IPS-18a (cell line): Measurements from ENCODE around the gene FLG.

ENCODE experiments used
- H3K27ac ChIP-seq: one replicate; pipeline ENCODE4 v1.5.1; 2013; ENCODE audit warnings: low read length
- H3K27me3 ChIP-seq: one replicate; pipeline ENCODE4 v1.6.1; 2013; ENCODE audit warnings: mild to moderate bottlenecking, low read length; ENCODE audit not compliant: control insufficient read depth, insufficient read depth
- H3K36me3 ChIP-seq: one replicate; pipeline ENCODE4 v1.6.1; 2013; ENCODE audit warnings: low read depth, low read length; ENCODE audit not compliant: control insufficient read depth
- H3K4me1 ChIP-seq: one replicate; pipeline ENCODE4 v1.6.1; 2013; ENCODE audit warnings: low read depth, low read length; ENCODE audit not compliant: control insufficient read depth
- H3K4me3 ChIP-seq: one replicate; pipeline ENCODE4 v1.5.1; 2013; ENCODE audit warnings: low read length
- H3K9ac ChIP-seq: one replicate; pipeline ENCODE4 v1.6.1; 2013; ENCODE audit warnings: mild to moderate bottlenecking, low read length, moderate library complexity
- H3K9me3 ChIP-seq: one replicate; pipeline ENCODE4 v1.6.1; 2013; ENCODE audit warnings: low read depth, low read length; ENCODE audit not compliant: control insufficient read depth

FLG gene

GRCh38 chr1:152325111-152325510 lies at the start of gene FLG:
Gene FLG, minus strand, starts transcription at chr1:152325239. Its CDS starts 9,783 bp downstream, at chr1:152315456.
- Histone ChIP-seq H3K27me3 (no peaks in the 10 kb centered on the region), H3K9me3 (peaks cover 63% of the 10 kb centered on the region), H3K9ac (no peak within 1 kb of the TSS), H3K4me1 (no peaks in the 10 kb centered on the region), H3K36me3 (no peaks in the 10 kb centered on the region), H3K4me3 (no peak within 1 kb of the TSS), H3K27ac (no peak within 1 kb of the TSS)

DNA sequence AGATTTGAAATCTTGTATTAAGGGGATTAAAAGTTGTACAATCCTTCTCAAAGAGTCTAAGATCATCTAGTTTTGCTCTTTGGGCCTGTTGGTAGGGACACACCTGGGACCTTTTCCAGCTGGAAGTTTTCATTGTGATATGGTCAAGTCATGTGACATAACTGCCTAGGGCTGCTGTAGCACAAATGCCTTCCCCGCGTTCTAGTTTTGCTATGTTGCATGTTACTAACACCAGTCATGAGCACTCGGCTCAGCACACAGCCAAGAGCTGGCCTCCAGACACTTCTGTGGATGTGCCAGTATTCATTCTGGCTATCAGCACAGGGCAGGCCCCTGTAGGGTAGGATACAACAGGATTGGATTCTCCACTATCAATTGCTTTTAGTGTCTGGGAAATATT lies 49.4 kb upstream of the FLG start:
- no peaks in the 10 kb centered on the region for H3K27me3 ChIP-seq
- peaks cover 77% of the 10 kb centered on the region for H3K9me3 ChIP-seq
- H3K9ac ChIP-seq = no peak overlapping the region
- H3K4me1 ChIP-seq = no peaks in the 10 kb centered on the region
- no peak overlapping the region for H3K27ac ChIP-seq
- H3K36me3 ChIP-seq = no peaks in the 10 kb centered on the region
- H3K4me3 ChIP-seq = no peak overlapping the region

GRCh38 chr1:152372672-152373071 lies 47.6 kb upstream of the FLG start:
- Histone ChIP-seq H3K4me3 (no peak overlapping the region), H3K4me1 (no peaks in the 10 kb centered on the region), H3K9me3 (peaks cover 82% of the 10 kb centered on the region), H3K27ac (no peak overlapping the region), H3K9ac (no peak overlapping the region), H3K36me3 (no peaks in the 10 kb centered on the region), H3K27me3 (no peaks in the 10 kb centered on the region)

DNA sequence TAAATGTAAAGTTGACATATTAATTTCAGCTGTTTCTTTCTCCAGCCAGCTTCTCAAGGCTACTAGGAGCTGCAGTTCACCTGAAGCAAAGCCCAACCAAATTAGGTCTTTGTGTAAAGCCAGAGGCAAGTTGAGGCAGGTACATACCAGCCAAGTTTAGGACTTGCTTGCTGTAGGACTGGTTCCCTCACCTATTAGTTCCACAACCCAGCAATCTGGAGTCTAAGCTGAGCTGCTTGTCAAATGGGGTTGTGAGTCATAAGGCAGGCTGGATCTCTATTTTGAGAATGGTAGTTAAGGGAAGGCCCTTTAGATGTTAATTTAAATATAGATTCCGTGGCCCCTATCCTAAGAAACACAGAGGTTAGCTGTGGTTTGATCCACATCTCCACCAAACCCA lies 42.4 kb upstream of the FLG start:
- Histone ChIP-seq H3K9ac (no peak overlapping the region), H3K4me3 (no peak overlapping the region), H3K4me1 (no peaks in the 10 kb centered on the region), H3K27ac (no peak overlapping the region), H3K9me3 (peaks cover 83% of the 10 kb centered on the region), H3K36me3 (no peaks in the 10 kb centered on the region), H3K27me3 (no peaks in the 10 kb centered on the region)

GRCh38 chr1:152359906-152360305 lies 34.9 kb upstream of the FLG start, which contains the start of gene FLG2:
Gene FLG2, minus strand, starts transcription at chr1:152360006. Its CDS starts 1,122 bp downstream, at chr1:152358884.
- Histone ChIP-seq H3K9me3 (peaks cover 79% of the 10 kb centered on the region), H3K27me3 (no peaks in the 10 kb centered on the region), H3K4me3 (no peak within 1 kb of the TSS), H3K27ac (no peak within 1 kb of the TSS), H3K4me1 (no peaks in the 10 kb centered on the region), H3K36me3 (no peaks in the 10 kb centered on the region), H3K9ac (no peak within 1 kb of the TSS)

DNA sequence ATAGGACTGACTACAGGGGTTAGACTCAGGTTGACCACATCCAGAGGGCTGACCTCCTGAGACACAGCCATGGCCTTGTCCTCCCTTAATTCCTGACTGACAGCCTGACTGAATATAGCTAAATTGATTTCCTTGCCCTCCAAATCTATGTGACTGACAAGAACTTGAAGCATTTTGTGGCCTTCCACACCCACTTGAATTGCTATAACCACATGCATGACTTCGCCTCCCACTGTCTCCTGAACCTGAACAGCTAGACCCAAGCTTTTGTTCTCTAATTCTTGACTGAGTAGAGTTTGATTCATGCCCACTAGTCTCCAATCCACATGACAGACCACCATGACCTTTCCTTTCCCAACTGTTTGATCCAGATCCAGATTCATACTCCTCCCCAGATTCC lies 31.7 kb upstream of the FLG start:
- Histone ChIP-seq H3K4me1 (no peaks in the 10 kb centered on the region), H3K9ac (no peak overlapping the region), H3K36me3 (no peaks in the 10 kb centered on the region), H3K27me3 (no peaks in the 10 kb centered on the region), H3K27ac (no peak overlapping the region), H3K9me3 (peaks cover 75% of the 10 kb centered on the region), H3K4me3 (no peak overlapping the region)

DNA sequence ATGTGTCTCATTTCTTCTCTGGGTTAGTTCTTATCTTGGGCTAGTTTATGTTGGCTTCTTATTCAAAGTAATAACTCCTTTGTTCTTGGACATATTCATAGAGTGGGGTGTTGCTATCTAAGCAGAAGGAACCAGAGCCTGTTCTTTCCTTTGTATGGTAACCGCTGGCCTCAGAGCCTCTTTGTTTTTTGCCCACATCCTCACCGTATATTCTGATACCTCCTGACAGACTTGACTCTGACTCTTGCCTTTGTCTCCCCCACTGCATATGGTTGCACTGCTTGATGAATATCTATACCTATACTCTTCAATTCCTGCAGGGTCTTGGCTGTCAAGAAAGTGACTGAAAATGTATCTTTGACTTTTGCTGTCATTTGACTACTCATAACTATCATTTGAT lies 24.6 kb upstream of the FLG start:
- H3K9me3 ChIP-seq = peaks cover 88% of the 10 kb centered on the region
- no peak overlapping the region for H3K4me3 ChIP-seq
- no peak overlapping the region for H3K9ac ChIP-seq
- H3K27me3 ChIP-seq = no peaks in the 10 kb centered on the region
- H3K36me3 ChIP-seq = no peaks in the 10 kb centered on the region
- H3K27ac ChIP-seq = no peak overlapping the region
- no peaks in the 10 kb centered on the region for H3K4me1 ChIP-seq

DNA sequence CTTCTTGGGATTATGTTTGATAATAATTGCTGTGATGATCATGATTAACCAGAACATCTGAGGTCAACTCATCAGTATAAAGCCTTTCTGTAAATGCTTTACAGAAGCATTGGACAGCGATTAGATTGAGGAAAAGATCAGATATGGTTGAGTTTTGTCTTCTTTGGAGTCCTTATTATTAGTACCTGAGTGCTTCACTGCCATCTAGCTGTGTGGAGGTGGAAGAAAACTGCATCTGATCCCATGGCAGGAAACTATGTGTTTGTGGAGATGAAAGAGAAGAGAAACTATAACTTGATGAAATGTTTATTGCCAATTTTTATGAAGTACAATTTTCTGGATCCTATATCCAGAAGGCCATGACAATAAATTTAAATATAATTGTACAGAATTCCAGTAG lies 23.4 kb upstream of the FLG start:
- no peak overlapping the region for H3K27ac ChIP-seq
- no peak overlapping the region for H3K9ac ChIP-seq
- H3K4me3 ChIP-seq = no peak overlapping the region
- no peaks in the 10 kb centered on the region for H3K27me3 ChIP-seq
- H3K36me3 ChIP-seq = no peaks in the 10 kb centered on the region
- H3K4me1 ChIP-seq = no peaks in the 10 kb centered on the region
- H3K9me3 ChIP-seq = peaks cover 87% of the 10 kb centered on the region

- H3K36me3 ChIP-seq = no peaks in the 10 kb centered on the region
- H3K27ac ChIP-seq = no peak overlapping the region
- peaks cover 89% of the 10 kb centered on the region for H3K9me3 ChIP-seq
Observed at GRCh38 chr1:152347116-152347728, 22.2 kb upstream of the FLG start.

GRCh38 chr1:152344438-152344837 lies 19.4 kb upstream of the FLG start:
- H3K27ac ChIP-seq = no peak overlapping the region
- peaks cover 84% of the 10 kb centered on the region for H3K9me3 ChIP-seq

More at GRCh38 chr1:152347116-152347728, 22.2 kb upstream of the FLG start:
- H3K27me3 ChIP-seq = no peaks in the 10 kb centered on the region
- H3K9ac ChIP-seq = no peak overlapping the region
- H3K4me1 ChIP-seq = no peaks in the 10 kb centered on the region
- no peak overlapping the region for H3K4me3 ChIP-seq

GRCh38 chr1:152343006-152343405 lies 18.0 kb upstream of the FLG start:
- no peaks in the 10 kb centered on the region for H3K36me3 ChIP-seq
- H3K4me3 ChIP-seq = no peak overlapping the region
- peaks cover 77% of the 10 kb centered on the region for H3K9me3 ChIP-seq
- no peak overlapping the region for H3K27ac ChIP-seq
- H3K27me3 ChIP-seq = no peaks in the 10 kb centered on the region
- H3K9ac ChIP-seq = no peak overlapping the region
- no peaks in the 10 kb centered on the region for H3K4me1 ChIP-seq

More at GRCh38 chr1:152344438-152344837, 19.4 kb upstream of the FLG start:
- H3K4me3 ChIP-seq = no peak overlapping the region
- H3K36me3 ChIP-seq = no peaks in the 10 kb centered on the region
- H3K4me1 ChIP-seq = no peaks in the 10 kb centered on the region
- no peaks in the 10 kb centered on the region for H3K27me3 ChIP-seq
- no peak overlapping the region for H3K9ac ChIP-seq

DNA sequence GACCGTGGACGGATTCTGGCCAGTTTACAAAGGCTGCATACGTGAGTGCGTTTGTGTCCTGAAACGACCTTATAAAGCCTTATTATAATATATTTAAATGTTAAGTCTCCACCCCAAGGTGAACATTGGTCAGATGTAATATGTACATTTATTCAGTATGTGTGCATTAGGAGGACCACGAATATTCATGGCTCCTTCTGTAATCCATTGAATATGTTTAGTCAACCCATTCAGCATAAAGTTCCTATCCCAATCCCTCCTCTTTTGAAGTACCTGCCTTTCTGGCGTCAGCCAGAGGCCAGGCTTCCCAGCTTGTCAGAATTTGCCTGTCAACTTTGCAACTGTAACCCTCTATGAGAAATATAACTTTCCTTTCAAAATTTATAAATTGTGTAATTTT lies 10.4 kb upstream of the FLG start:
- Histone ChIP-seq H3K36me3 (no peaks in the 10 kb centered on the region), H3K4me3 (no peak overlapping the region), H3K27me3 (no peaks in the 10 kb centered on the region), H3K9me3 (peaks cover 84% of the 10 kb centered on the region), H3K9ac (no peak overlapping the region), H3K4me1 (no peaks in the 10 kb centered on the region), H3K27ac (no peak overlapping the region)
